ENCODE data around the gene LY6G6C. TPM values are rescaled to one million over a fixed set of nuclear protein-coding genes. Genes with fewer than 3 reads are reported as not detected.

LY6G6C gene
- total and polyA plus RNA-seq, 2 experiments from 2014 or later = not detected

DNA sequence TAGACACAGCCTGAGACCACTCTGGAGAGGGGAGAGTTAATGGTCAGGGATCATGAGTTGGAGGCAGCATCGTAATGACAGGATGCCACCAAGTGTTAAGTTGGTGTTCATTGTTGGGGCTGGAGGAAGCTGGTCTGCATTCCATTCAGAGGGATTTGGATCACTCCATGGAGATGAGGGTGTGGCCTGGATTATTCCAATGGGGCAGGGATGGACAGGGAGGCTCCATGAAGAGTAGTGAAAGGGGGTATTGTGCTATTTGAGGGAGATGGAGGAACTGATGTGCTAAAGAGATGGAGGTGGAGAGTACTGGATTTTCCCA, 42.0 kb upstream of the LY6G6C start:
- Mint-ChIP-seq H3K4me1 (peaks cover 24% of the 10 kb centered on the region), H3K27me3 (ENCODE audit: insufficient read depth, low read depth, poor library complexity) (peaks cover 15% of the 10 kb centered on the region), H3K27ac (peak overlapping the region; percentile 59; the same call in 1 of the 2 replicates), H3K36me3 (ENCODE audit: low read depth) (peaks cover 22% of the 10 kb centered on the region), H3K4me3 (peak overlapping the region; percentile 2; the same call in 1 of the 3 replicates), H3K9me3 (no peaks in the 10 kb centered on the region; the same call in 2 of the 3 replicates)
- H4K20me1 ChIP-seq (replicated peaks; ENCODE audit: insufficient read depth) = no peaks in the 10 kb centered on the region
- peaks cover 14% of the 10 kb centered on the region for H3K4me1 ChIP-seq (ENCODE audit: insufficient read depth)
- DNase-seq (ENCODE audit: low spot score) (peak; percentile 71), ATAC-seq (peak; percentile 29)
- no peak overlapping the region for H3K4me3 ChIP-seq
- H3K79me2 ChIP-seq (replicated peaks; ENCODE audit: insufficient read depth) = no peaks in the 10 kb centered on the region
- no peak overlapping the region for H3K4me2 ChIP-seq
- no peak overlapping the region for H2AFZ ChIP-seq
- no peaks in the 10 kb centered on the region for H3K36me3 ChIP-seq (ENCODE audit: insufficient read depth)
- TF ChIP-seq, protein P1, sequence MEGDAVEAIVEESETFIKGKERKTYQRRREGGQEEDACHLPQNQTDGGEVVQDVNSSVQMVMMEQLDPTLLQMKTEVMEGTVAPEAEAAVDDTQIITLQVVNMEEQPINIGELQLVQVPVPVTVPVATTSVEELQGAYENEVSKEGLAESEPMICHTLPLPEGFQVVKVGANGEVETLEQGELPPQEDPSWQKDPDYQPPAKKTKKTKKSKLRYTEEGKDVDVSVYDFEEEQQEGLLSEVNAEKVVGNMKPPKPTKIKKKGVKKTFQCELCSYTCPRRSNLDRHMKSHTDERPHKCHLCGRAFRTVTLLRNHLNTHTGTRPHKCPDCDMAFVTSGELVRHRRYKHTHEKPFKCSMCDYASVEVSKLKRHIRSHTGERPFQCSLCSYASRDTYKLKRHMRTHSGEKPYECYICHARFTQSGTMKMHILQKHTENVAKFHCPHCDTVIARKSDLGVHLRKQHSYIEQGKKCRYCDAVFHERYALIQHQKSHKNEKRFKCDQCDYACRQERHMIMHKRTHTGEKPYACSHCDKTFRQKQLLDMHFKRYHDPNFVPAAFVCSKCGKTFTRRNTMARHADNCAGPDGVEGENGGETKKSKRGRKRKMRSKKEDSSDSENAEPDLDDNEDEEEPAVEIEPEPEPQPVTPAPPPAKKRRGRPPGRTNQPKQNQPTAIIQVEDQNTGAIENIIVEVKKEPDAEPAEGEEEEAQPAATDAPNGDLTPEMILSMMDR (conservative IDR thresholded peaks at IDR 0.05; ENCODE audit: low read depth in 2 of 2) = peak in 1 of 2 experiments; percentile 17; a peak in 1 of 4 replicates
- TF ChIP-seq EZH2 (IDR thresholded peaks at IDR 0.05; ENCODE audit: low read depth, unreplicated experiment) = no peak
- no peak overlapping the region for H3K27ac ChIP-seq (ENCODE audit: low read depth)
- H3K27me3 ChIP-seq (ENCODE audit: insufficient read depth) = no peaks in the 10 kb centered on the region
- 0 out of 2 replicates have a peak, but pooled peaks cover 2% of the 10 kb centered on the region for H3F3A ChIP-seq (replicated peaks; ENCODE audit: low read depth)
- H3K9me2 ChIP-seq (ENCODE audit: insufficient read depth) = no peaks in the 10 kb centered on the region

DNA sequence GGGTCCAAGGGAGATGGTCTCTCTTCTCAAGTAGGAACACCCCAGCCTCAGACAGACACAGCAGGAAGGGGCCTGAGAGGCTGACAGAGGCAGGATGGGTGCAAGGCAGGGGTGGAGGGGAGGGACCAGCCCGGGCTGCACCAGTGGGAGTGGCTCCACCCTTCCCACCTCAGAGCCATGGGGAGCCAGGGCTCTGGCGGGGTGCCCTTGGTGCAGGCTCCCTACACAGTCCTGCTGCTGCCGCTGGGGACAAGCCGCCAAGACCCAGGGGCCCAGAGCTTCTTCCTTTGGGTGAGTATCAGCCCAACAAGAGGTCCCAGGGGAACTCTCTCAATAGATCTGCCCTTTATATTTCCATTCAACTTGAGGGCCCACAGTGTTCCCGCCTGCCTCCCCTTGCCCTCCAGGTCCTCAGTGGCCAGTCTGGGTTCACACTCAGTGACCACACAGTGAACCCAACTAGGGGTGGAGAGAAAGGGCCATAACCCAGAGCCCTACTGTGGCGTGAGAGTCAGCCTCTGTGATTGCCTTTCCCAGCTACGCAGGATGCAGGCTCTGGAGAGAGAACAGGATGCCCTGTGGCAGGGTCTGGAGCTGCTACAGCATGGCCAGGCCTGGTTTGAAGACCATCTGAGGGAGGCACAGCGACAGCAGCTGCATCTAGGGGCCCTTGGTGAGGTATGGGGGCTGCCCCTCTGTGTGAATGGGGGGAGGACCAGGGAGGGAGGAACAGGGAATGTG, 41.5 kb upstream of the LY6G6C start:
- peaks cover 14% of the 10 kb centered on the region for H3K4me1 ChIP-seq (ENCODE audit: insufficient read depth)
- no peak for ATAC-seq
- no peaks in the 10 kb centered on the region; the same call in 2 of the 3 replicates for H3K9me3 Mint-ChIP-seq
- no peak overlapping the region for H3K27ac ChIP-seq (ENCODE audit: low read depth)
- H3K4me2 ChIP-seq = no peak overlapping the region
- H4K20me1 ChIP-seq (replicated peaks; ENCODE audit: insufficient read depth) = no peaks in the 10 kb centered on the region
- no peaks in the 10 kb centered on the region for H3K27me3 ChIP-seq (ENCODE audit: insufficient read depth)
- peak overlapping the region; percentile 2; the same call in 1 of the 3 replicates for H3K4me3 Mint-ChIP-seq
- peaks cover 14% of the 10 kb centered on the region for H3K27me3 Mint-ChIP-seq (ENCODE audit: insufficient read depth, low read depth, poor library complexity)
- H3K4me3 ChIP-seq = no peak overlapping the region
- peaks cover 22% of the 10 kb centered on the region for H3K36me3 Mint-ChIP-seq (ENCODE audit: low read depth)
- no peak overlapping the region for H2AFZ ChIP-seq
- H3K36me3 ChIP-seq (ENCODE audit: insufficient read depth) = no peaks in the 10 kb centered on the region
- 0 out of 2 replicates have a peak, but pooled peaks cover 2% of the 10 kb centered on the region for H3F3A ChIP-seq (replicated peaks; ENCODE audit: low read depth)
- no peaks in the 10 kb centered on the region for H3K9me2 ChIP-seq (ENCODE audit: insufficient read depth)
- no peak for DNase-seq (ENCODE audit: low spot score)
- no peaks in the 10 kb centered on the region for H3K79me2 ChIP-seq (replicated peaks; ENCODE audit: insufficient read depth)
- H3K27ac Mint-ChIP-seq = peak overlapping the region; percentile 59; the same call in 1 of the 2 replicates
- H3K4me1 Mint-ChIP-seq = peaks cover 24% of the 10 kb centered on the region
- TF ChIP-seq CREB1 (CRISPR knock-in tag; IDR thresholded peaks at IDR 0.05; ENCODE audit: low read depth) (no peak), POLR2AphosphoS5 (IDR thresholded peaks at IDR 0.05; ENCODE audit: low read depth) (no peak), ZNF331 (CRISPR knock-in tag; IDR thresholded peaks at IDR 0.05; ENCODE audit: low read depth) (no peak), NANOG (IDR thresholded peaks at IDR 0.05; ENCODE audit: borderline replicate concordance) (no peak)
- TF ChIP-seq, protein P2, sequence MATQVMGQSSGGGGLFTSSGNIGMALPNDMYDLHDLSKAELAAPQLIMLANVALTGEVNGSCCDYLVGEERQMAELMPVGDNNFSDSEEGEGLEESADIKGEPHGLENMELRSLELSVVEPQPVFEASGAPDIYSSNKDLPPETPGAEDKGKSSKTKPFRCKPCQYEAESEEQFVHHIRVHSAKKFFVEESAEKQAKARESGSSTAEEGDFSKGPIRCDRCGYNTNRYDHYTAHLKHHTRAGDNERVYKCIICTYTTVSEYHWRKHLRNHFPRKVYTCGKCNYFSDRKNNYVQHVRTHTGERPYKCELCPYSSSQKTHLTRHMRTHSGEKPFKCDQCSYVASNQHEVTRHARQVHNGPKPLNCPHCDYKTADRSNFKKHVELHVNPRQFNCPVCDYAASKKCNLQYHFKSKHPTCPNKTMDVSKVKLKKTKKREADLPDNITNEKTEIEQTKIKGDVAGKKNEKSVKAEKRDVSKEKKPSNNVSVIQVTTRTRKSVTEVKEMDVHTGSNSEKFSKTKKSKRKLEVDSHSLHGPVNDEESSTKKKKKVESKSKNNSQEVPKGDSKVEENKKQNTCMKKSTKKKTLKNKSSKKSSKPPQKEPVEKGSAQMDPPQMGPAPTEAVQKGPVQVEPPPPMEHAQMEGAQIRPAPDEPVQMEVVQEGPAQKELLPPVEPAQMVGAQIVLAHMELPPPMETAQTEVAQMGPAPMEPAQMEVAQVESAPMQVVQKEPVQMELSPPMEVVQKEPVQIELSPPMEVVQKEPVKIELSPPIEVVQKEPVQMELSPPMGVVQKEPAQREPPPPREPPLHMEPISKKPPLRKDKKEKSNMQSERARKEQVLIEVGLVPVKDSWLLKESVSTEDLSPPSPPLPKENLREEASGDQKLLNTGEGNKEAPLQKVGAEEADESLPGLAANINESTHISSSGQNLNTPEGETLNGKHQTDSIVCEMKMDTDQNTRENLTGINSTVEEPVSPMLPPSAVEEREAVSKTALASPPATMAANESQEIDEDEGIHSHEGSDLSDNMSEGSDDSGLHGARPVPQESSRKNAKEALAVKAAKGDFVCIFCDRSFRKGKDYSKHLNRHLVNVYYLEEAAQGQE (IDR thresholded peaks at IDR 0.05; ENCODE audit: unreplicated experiment) = no peak
- TF ChIP-seq, protein P3, sequence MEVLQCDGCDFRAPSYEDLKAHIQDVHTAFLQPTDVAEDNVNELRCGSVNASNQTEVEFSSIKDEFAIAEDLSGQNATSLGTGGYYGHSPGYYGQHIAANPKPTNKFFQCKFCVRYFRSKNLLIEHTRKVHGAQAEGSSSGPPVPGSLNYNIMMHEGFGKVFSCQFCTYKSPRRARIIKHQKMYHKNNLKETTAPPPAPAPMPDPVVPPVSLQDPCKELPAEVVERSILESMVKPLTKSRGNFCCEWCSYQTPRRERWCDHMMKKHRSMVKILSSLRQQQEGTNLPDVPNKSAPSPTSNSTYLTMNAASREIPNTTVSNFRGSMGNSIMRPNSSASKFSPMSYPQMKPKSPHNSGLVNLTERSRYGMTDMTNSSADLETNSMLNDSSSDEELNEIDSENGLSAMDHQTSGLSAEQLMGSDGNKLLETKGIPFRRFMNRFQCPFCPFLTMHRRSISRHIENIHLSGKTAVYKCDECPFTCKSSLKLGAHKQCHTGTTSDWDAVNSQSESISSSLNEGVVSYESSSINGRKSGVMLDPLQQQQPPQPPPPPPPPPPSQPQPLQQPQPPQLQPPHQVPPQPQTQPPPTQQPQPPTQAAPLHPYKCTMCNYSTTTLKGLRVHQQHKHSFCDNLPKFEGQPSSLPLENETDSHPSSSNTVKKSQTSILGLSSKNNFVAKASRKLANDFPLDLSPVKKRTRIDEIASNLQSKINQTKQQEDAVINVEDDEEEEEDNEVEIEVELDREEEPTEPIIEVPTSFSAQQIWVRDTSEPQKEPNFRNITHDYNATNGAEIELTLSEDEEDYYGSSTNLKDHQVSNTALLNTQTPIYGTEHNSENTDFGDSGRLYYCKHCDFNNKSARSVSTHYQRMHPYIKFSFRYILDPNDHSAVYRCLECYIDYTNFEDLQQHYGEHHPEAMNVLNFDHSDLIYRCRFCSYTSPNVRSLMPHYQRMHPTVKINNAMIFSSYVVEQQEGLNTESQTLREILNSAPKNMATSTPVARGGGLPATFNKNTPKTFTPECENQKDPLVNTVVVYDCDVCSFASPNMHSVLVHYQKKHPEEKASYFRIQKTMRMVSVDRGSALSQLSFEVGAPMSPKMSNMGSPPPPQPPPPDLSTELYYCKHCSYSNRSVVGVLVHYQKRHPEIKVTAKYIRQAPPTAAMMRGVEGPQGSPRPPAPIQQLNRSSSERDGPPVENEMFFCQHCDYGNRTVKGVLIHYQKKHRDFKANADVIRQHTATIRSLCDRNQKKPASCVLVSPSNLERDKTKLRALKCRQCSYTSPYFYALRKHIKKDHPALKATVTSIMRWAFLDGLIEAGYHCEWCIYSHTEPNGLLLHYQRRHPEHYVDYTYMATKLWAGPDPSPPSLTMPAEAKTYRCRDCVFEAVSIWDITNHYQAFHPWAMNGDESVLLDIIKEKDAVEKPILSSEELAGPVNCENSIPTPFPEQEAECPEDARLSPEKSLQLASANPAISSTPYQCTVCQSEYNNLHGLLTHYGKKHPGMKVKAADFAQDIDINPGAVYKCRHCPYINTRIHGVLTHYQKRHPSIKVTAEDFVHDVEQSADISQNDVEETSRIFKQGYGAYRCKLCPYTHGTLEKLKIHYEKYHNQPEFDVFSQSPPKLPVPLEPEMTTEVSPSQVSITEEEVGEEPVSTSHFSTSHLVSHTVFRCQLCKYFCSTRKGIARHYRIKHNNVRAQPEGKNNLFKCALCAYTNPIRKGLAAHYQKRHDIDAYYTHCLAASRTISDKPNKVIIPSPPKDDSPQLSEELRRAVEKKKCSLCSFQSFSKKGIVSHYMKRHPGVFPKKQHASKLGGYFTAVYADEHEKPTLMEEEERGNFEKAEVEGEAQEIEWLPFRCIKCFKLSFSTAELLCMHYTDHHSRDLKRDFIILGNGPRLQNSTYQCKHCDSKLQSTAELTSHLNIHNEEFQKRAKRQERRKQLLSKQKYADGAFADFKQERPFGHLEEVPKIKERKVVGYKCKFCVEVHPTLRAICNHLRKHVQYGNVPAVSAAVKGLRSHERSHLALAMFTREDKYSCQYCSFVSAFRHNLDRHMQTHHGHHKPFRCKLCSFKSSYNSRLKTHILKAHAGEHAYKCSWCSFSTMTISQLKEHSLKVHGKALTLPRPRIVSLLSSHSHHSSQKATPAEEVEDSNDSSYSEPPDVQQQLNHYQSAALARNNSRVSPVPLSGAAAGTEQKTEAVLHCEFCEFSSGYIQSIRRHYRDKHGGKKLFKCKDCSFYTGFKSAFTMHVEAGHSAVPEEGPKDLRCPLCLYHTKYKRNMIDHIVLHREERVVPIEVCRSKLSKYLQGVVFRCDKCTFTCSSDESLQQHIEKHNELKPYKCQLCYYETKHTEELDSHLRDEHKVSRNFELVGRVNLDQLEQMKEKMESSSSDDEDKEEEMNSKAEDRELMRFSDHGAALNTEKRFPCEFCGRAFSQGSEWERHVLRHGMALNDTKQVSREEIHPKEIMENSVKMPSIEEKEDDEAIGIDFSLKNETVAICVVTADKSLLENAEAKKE (CRISPR knock-in tag; IDR thresholded peaks at IDR 0.05) = no peak
